HepG2 (cell line): Measurements from ENCODE around the gene PGAP3. TPM values are rescaled to one million over a fixed set of nuclear protein-coding genes. Genes with fewer than 3 reads are reported as not detected.
A peak's percentile ranks its signal among the peaks of the same experiment; 100 is the strongest.

Experiments
- ATAC-seq: fragments of 200-7000 bp; cut with Tn5 transposase; 3 replicates; pipeline ENCODE4 v1.9.1; 2020; ENCODE audit warnings: mild to moderate bottlenecking, moderate library complexity
- BruUV-seq: library from RNA; stranded (reverse); fragments of 400-500 nt; replicated peaks from 2 replicates; lab custom pipeline; 2021; lab: Mats Ljungman, UMichigan
- CTCF ChIA-PET: fragments of 300-600 bp; formaldehyde crosslinking; extraction: SDS; loops from one replicate; lab custom pipeline; 2021; ENCODE audit warnings: low total read pairs, inconsistent platforms, low intra/inter-chr PET ratio; lab: Yijun Ruan, JAX
- POLR2A ChIA-PET: fragments of 350-600 bp; sonication (Branson Sonifier 250); formaldehyde crosslinking; loops from one replicate; lab custom pipeline; 2020; ENCODE audit warnings: antibody characterized with exemption, inconsistent platforms; lab: Yijun Ruan, JAX
- DNase-seq: peaks from one replicate; pipeline ENCODE4 v3.0.0-alpha.2; 2015; ENCODE audit warnings: low spot score
- FAIRE-seq: peaks from 3 replicates; lab custom pipeline; 2011; peaks lifted over from hg19 to GRCh38; lab: Jason Lieb, UNC
- H2AFZ ChIP-seq: one replicate; pipeline ENCODE4 v1.6.1; 2011; ENCODE audit warnings: low read length, inconsistent platforms
- H3K27ac ChIP-seq: fragments of 300-600 bp; 3 replicates; pipeline ENCODE4 v1.8.0; 2011; ENCODE audit warnings: mixed run types, mild to moderate bottlenecking, mixed read lengths, low read length, inconsistent platforms; ENCODE audit not compliant: insufficient read depth; ENCODE audit errors: extremely low read length
- H3K27me3 ChIP-seq, 2 experiments: fragments of 200-600 bp in 1 of 2; 2 replicates in 1 of 2; 3 replicates in 1 of 2; pipeline versions ENCODE4 v1.6.0 to v1.8.0; 2011; ENCODE audit warnings: low read length in 2 of 2, mild to moderate bottlenecking in 2 of 2, moderate library complexity in 2 of 2, inconsistent platforms in 1 of 2; ENCODE audit not compliant: insufficient read depth in 2 of 2, control insufficient read depth in 1 of 2
- H3K36me3 ChIP-seq, 2 experiments: fragments of 200-600 bp in 1 of 2; replicated peaks in 1 of 2; 2 replicates in 1 of 2; 3 replicates in 1 of 2; pipeline versions ENCODE4 v1.5.1 to v1.8.0; 2011; ENCODE audit warnings: low read length in 2 of 2, inconsistent platforms in 1 of 2; ENCODE audit not compliant: insufficient read depth in 2 of 2, control insufficient read depth in 1 of 2
- H3K4me1 ChIP-seq: 2 replicates; pipeline ENCODE4 v1.5.1; 2012; ENCODE audit warnings: low read length, inconsistent platforms; ENCODE audit not compliant: insufficient read depth
- H3K4me2 ChIP-seq: 2 replicates; pipeline ENCODE4 v1.6.0; 2011; ENCODE audit warnings: low read depth, low read length, inconsistent platforms
- H3K4me3 ChIP-seq, 3 experiments: fragments of 200-600 bp in 1 of 3; sonication (generic), shearing (Covaris generic) in 1 of 3; replicated peaks in 1 of 3; 2 replicates each; pipeline ENCODE4 v1.5.1; 2011 to 2016; ENCODE audit warnings: low read length in 3 of 3, inconsistent platforms in 2 of 3, low read depth in 2 of 3, mild to moderate bottlenecking in 2 of 3, control low read depth in 1 of 3, mixed read lengths in 1 of 3; ENCODE audit not compliant: insufficient read depth in 1 of 3
- H3K79me2 ChIP-seq: one replicate; pipeline ENCODE4 v1.6.1; 2011; ENCODE audit warnings: low read length, inconsistent platforms; ENCODE audit not compliant: insufficient read depth
- H3K9ac ChIP-seq: 2 replicates; pipeline ENCODE4 v1.6.0; 2011; ENCODE audit warnings: mild to moderate bottlenecking, low read depth, low read length, inconsistent platforms; ENCODE audit not compliant: insufficient read depth
- H3K9me3 ChIP-seq: 2 replicates; pipeline ENCODE4 v1.5.1; 2012; ENCODE audit warnings: mild to moderate bottlenecking, low read length
- H4K20me1 ChIP-seq: 2 replicates; pipeline ENCODE4 v1.6.0; 2011; ENCODE audit warnings: inconsistent platforms, mild to moderate bottlenecking, low read length, moderate library complexity; ENCODE audit not compliant: insufficient read depth
- CENPX ChIP-seq: sonication (generic); formaldehyde crosslinking; IDR thresholded peaks from 2 replicates; pipeline ENCODE4 v1.9.0; 2021; ENCODE audit warnings: mild to moderate bottlenecking, missing genetic modification reagents, moderate library complexity
- DZIP1 ChIP-seq: sonication (generic); formaldehyde crosslinking; IDR thresholded peaks from 2 replicates; pipeline ENCODE4 v1.5.0; 2020; ENCODE audit warnings: mild to moderate bottlenecking, missing genetic modification reagents
- FOXC1 ChIP-seq: sonication (generic); formaldehyde crosslinking; IDR thresholded peaks from 2 replicates; pipeline ENCODE4 v1.8.0; 2022; ENCODE audit warnings: mild to moderate bottlenecking, missing genetic modification reagents, borderline replicate concordance
- ZBTB38 ChIP-seq: sonication (generic); formaldehyde crosslinking; IDR thresholded peaks from 2 replicates; pipeline ENCODE4 v1.5.1; 2020; ENCODE audit warnings: mild to moderate bottlenecking, missing genetic modification reagents
- ZNF343 ChIP-seq: sonication (generic); formaldehyde crosslinking; IDR thresholded peaks from 2 replicates; pipeline ENCODE4 v1.4.0; 2020; ENCODE audit warnings: mild to moderate bottlenecking, missing genetic modification reagents
- ZNF354B ChIP-seq: sonication (generic); formaldehyde crosslinking; IDR thresholded peaks from 2 replicates; pipeline ENCODE4 v1.8.0; 2022; ENCODE audit warnings: mild to moderate bottlenecking, missing genetic modification reagents
- ZNF646 ChIP-seq: sonication (generic); formaldehyde crosslinking; IDR thresholded peaks from 2 replicates; pipeline ENCODE4 v1.9.0; 2021; ENCODE audit warnings: mild to moderate bottlenecking, missing genetic modification reagents
- ZNF772 ChIP-seq: sonication (generic); formaldehyde crosslinking; IDR thresholded peaks from 2 replicates; pipeline ENCODE4 v1.5.0; 2020; ENCODE audit warnings: mild to moderate bottlenecking, missing genetic modification reagents
- ZNF788 ChIP-seq: sonication (generic); formaldehyde crosslinking; IDR thresholded peaks from 2 replicates; pipeline ENCODE4 v1.5.0; 2020; ENCODE audit warnings: mild to moderate bottlenecking, missing genetic modification reagents, borderline replicate concordance
- WGBS: methylation state at CpG from one replicate; pipeline ENCODE4 v1.1.6; 2017; ENCODE audit warnings: low lambda C conversion rate; 5-methylcytosine and 5-hydroxymethylcytosine counted together
- in situ Hi-C: cut with HindIII; loops from 2 replicates; pipeline ENCODE4 v1.10.0; 2017; ENCODE audit warnings: low pct_unique_long_range_greater_than_20kb; ENCODE audit not compliant: extremely low pct_ligation_motif_present
- intact Hi-C: fragments of 100-400 bp; cut with micrococcal nuclease; formaldehyde crosslinking; loops from one replicate; pipeline ENCODE4 v1.10.0; 2022; ENCODE audit not compliant: unreplicated experiment
- polyA plus RNA-seq, 8 experiments: library from polyadenylated mRNA; depleted of rRNA in 3 of 8; stranded (reverse) in 7 of 8; unstranded in 1 of 8; fragments of >200 nt; fragmentation: Illumina TruSeq in 4 of 8; extraction: Trizol in 4 of 8; gene quantifications; 2 replicates each; pipeline versions ENCODE4 v1.2.1 to v1.2.3, GENCODE V29; 2011 to 2016; ENCODE audit warnings: low read depth in 4 of 8, missing spikeins in 1 of 8, mixed read lengths in 1 of 8; ENCODE audit not compliant: insufficient read depth in 1 of 8
- total RNA-seq, 5 experiments: library from RNA; depleted of rRNA; stranded (reverse); fragments of >200 nt; fragmentation: Illumina TruSeq; extraction: Trizol; gene quantifications; 2 replicates each; pipeline ENCODE4 v1.2.3, GENCODE V29; 2016; ENCODE audit warnings: low read depth in 1 of 5

PGAP3 gene
- total and polyA plus RNA-seq, 2 of the 13 experiments (the other 11 are each of a cell fraction or from before 2014, with no cell fraction given): 11.9 to 14.6 TPM

GRCh38 chr17:39674179-39674578 lies 13.7 kb downstream of the PGAP3 start (continued):
- 0 out of 2 replicates have a peak, but pooled peaks have one; percentile 39 for TF ChIP-seq ZNF646 (CRISPR knock-in tag)

GRCh38 chr17:39673335-39674081 lies 14.3 kb downstream of the PGAP3 start:
- in situ Hi-C loops (loop anchor here (5.0 kb wide), 2 partner anchors 51 to 79 kb away; no protein-coding TSS in a partner anchor), intact Hi-C loops (loop anchor here (5.0 kb wide), 1 partner anchor 79 kb away; no protein-coding TSS in a partner anchor)
- 57% methylated on average over 13 of the region's 13 CpGs for WGBS
- FAIRE-seq: no peak
- ChIA-PET CTCF (interaction anchor here (2.9 to 8.5 kb wide), 2 partner anchors 45 to 52 kb away, joined by 11 to 136 read pairs; no protein-coding TSS in a partner anchor), POLR2A (interaction anchor here (3.7 to 9.4 kb wide), 3 partner anchors 14 to 28 kb away, joined by 25 to 96 read pairs (median 43); partner anchors contain the start of genes ERBB2 and PGAP3)
- BruUV-seq: no TSS peak
- Histone ChIP-seq H3K4me3 (no peak overlapping the region), H3K79me2 (no peaks in the 10 kb centered on the region), H3K36me3 (no peaks in the 10 kb centered on the region), H3K27ac (peak overlapping the region; percentile 62), H2AFZ (no peak overlapping the region), H3K9ac (no peak overlapping the region), H3K4me2 (no peak overlapping the region), H3K9me3 (no peaks in the 10 kb centered on the region), H3K4me1 (peaks cover 83% of the 10 kb centered on the region), H4K20me1 (no peaks in the 10 kb centered on the region), H3K27me3 (peaks cover 6 to 28% of the 10 kb centered on the region in 2 experiments; a peak in 4 of 5 replicates)
- no peak for DNase-seq
- no peak for ATAC-seq
- TF ChIP-seq ZNF772 (CRISPR knock-in tag) (no peak), DZIP1 (no peak), CENPX (no peak), ZNF354B (CRISPR knock-in tag) (no peak), ZNF343 (no peak), ZNF788 (CRISPR knock-in tag) (0 out of 2 replicates have a peak, but pooled peaks have one; percentile 4), FOXC1 (no peak), ZBTB38 (CRISPR knock-in tag) (peak; percentile 30; the same call in 1 of the 2 replicates)
